T-helper 2 cell (primary cell): ENCODE results near the gene TRIO.
"Not testable (repeated sequence)": the region's sequence is repeated elsewhere in the genome, so short reads cannot be mapped to it uniquely, and the experiment has no call there.

Experiments used
- DNase-seq, 5 experiments: peaks; one replicate each; pipeline versions ENCODE4 v3.0.0 to v3.0.0-alpha.2; 2012 to 2022
- total RNA-seq, 2 donors: gene quantifications; one replicate each; lab custom pipeline; 2026; lab: John Stamatoyannopoulos, UW

TRIO gene
- 4.7 to 9.6 reads per million in 2 donors for total RNA-seq

GRCh38 chr5:14142827-14143545 is at the start of gene TRIO:
Gene TRIO (plus strand): TSS chr5:14143342. CDS start chr5:14143726, 384 bp downstream.
- peak; percentile 42 to 63 (median 56) for DNase-seq

- DNase-seq = not testable (repeated sequence)
Measured at GRCh38 chr5:14097380-14097779, 45.8 kb upstream of the TRIO start.

GRCh38 chr5:14097998-14098471 is 45.1 kb upstream of the TRIO start:
- no peak for DNase-seq

GRCh38 chr5:14100281-14100680 is 42.9 kb upstream of the TRIO start:
- DNase-seq = no peak

GRCh38 chr5:14101922-14102321 is 41.2 kb upstream of the TRIO start:
- DNase-seq = no peak

- no peak for DNase-seq
Measured at GRCh38 chr5:14102666-14103065, 40.5 kb upstream of the TRIO start.

GRCh38 chr5:14105718-14106410 is 37.3 kb upstream of the TRIO start:
- DNase-seq = no peak

GRCh38 chr5:14107536-14107935 is 35.6 kb upstream of the TRIO start:
- peak in 1 of 5 experiments; percentile 8 for DNase-seq

GRCh38 chr5:14108170-14108996 is 34.8 kb upstream of the TRIO start:
- peak in 1 of 5 experiments; percentile 59 for DNase-seq

- DNase-seq = peak in 1 of 5 experiments; percentile 83
Measured at GRCh38 chr5:14109041-14109747, 33.9 kb upstream of the TRIO start.

- DNase-seq = peak in 1 of 5 experiments; percentile 16
Measured at GRCh38 chr5:14109771-14110170, 33.4 kb upstream of the TRIO start.

- DNase-seq = no peak
Measured at GRCh38 chr5:14110196-14110595, 32.9 kb upstream of the TRIO start.

- no peak for DNase-seq
Measured at GRCh38 chr5:14110680-14111079, 32.5 kb upstream of the TRIO start.

GRCh38 chr5:14112998-14113652 is 30.0 kb upstream of the TRIO start:
- no peak for DNase-seq

- DNase-seq = no peak
Measured at GRCh38 chr5:14114615-14115251, 28.4 kb upstream of the TRIO start.

GRCh38 chr5:14115323-14115895 is 27.7 kb upstream of the TRIO start:
- no peak for DNase-seq

- no peak for DNase-seq
Measured at GRCh38 chr5:14118551-14119320, 24.4 kb upstream of the TRIO start.

GRCh38 chr5:14120176-14120575 is 23.0 kb upstream of the TRIO start:
- no peak for DNase-seq

GRCh38 chr5:14121552-14121951 is 21.6 kb upstream of the TRIO start:
- DNase-seq = no peak

GRCh38 chr5:14122089-14122488 is 21.1 kb upstream of the TRIO start:
- no peak for DNase-seq
